ENCODE measurements around the gene PLA2G2F. TPM values are rescaled to one million over a fixed set of nuclear protein-coding genes. Genes with fewer than 3 reads are reported as not detected.

The PLA2G2F gene
- total and polyA plus RNA-seq, 3 donors from 2014 or later = not detected

DNA sequence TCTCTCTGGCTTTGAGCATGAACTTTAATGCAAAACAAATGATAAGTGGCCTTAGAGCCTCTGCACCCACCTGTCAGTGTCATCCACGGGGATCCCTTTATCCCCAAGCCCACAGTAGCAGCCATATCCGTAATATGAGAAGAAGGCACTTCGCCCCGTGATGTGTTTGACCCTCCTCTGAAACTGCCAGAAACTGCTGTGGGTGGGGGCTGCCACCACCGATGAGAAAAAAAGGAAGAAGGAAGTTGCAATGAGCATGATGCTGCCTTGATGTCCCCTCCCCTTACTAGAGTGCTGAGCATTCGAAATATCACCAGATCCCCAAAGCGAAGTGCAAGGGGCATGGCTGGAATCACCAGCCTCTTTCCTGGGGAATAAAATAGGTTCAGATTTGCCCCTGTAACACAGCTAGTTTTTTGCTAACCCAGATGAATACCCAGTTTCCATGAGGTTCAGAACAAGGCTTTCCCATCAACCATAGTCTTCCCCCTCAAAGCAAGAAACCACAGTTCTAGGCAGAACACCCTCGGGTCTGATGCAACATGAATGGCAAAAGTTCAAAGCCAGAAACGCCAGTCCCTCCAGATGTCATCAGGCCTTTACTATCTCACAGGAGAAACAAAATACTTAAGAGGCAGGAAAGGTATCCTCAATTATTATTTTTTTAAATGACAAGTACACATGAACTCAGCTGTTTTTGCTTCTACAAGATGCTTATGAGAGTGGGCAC is 36.0 kb downstream of the PLA2G2F start:
- TF ChIP-seq CTCF (IDR thresholded peaks at IDR 0.05) (no peak), POLR2A (IDR thresholded peaks at IDR 0.05) (no peak)
- no peak overlapping the region for H3K27ac ChIP-seq
- H3K36me3 ChIP-seq (ENCODE audit: low read depth, missing control alignments) = no peaks in the 10 kb centered on the region
- H3K27me3 ChIP-seq = no peaks in the 10 kb centered on the region
- DNase-seq = no peak
- WGBS, 2 donors = 66 to 73% methylated on average over 9 of the region's 9 CpGs
- no peak overlapping the region for H3K4me3 ChIP-seq
- intact Hi-C loops (cut with DNase I; ENCODE audit: low total_unique reads) = no loop called here
- no peaks in the 10 kb centered on the region for H3K4me1 ChIP-seq
- no peaks in the 10 kb centered on the region for H3K9me3 ChIP-seq

GRCh38 chr1:20178634-20179370 is 39.7 kb downstream of the PLA2G2F start:
- intact Hi-C loops (cut with DNase I; ENCODE audit: low total_unique reads) = no loop called here
- 71% methylated on average over 13 of the region's 13 CpGs for WGBS, 2 donors
- H3K9me3 ChIP-seq = no peaks in the 10 kb centered on the region
- TF ChIP-seq CTCF (IDR thresholded peaks at IDR 0.05) (no peak), POLR2A (IDR thresholded peaks at IDR 0.05) (no peak)
- DNase-seq = peak; percentile 49
- no peaks in the 10 kb centered on the region for H3K36me3 ChIP-seq (ENCODE audit: low read depth, missing control alignments)
- H3K4me3 ChIP-seq = no peak overlapping the region
- peak overlapping the region in 1 of 2 donors; percentile 43 for H3K27ac ChIP-seq
- H3K27me3 ChIP-seq = no peaks in the 10 kb centered on the region
- no peaks in the 10 kb centered on the region for H3K4me1 ChIP-seq

GRCh38 chr1:20179371-20180128 is 40.4 kb downstream of the PLA2G2F start:
- Histone ChIP-seq H3K4me1 (no peaks in the 10 kb centered on the region), H3K27ac (no peak overlapping the region), H3K36me3 (ENCODE audit: low read depth, missing control alignments) (no peaks in the 10 kb centered on the region), H3K4me3 (no peak overlapping the region), H3K27me3 (no peaks in the 10 kb centered on the region), H3K9me3 (no peaks in the 10 kb centered on the region)
- TF ChIP-seq POLR2A (IDR thresholded peaks at IDR 0.05) (no peak), CTCF (IDR thresholded peaks at IDR 0.05) (no peak)
- WGBS, 2 donors = 95% methylated on average over 2 of the region's 2 CpGs
- intact Hi-C loops (cut with DNase I; ENCODE audit: low total_unique reads) = no loop called here
- DNase-seq = no peak

GRCh38 chr1:20180129-20180843 is 41.2 kb downstream of the PLA2G2F start:
- WGBS, 2 donors = 72 to 82% methylated on average over 6 of the region's 6 CpGs
- no peak for DNase-seq
- Histone ChIP-seq H3K36me3 (ENCODE audit: low read depth, missing control alignments) (no peaks in the 10 kb centered on the region), H3K4me3 (no peak overlapping the region), H3K4me1 (no peaks in the 10 kb centered on the region), H3K9me3 (no peaks in the 10 kb centered on the region), H3K27me3 (no peaks in the 10 kb centered on the region), H3K27ac (no peak overlapping the region)
- intact Hi-C loops (cut with DNase I; ENCODE audit: low total_unique reads) = no loop called here
- TF ChIP-seq CTCF (IDR thresholded peaks at IDR 0.05) (no peak), POLR2A (IDR thresholded peaks at IDR 0.05) (no peak)

Data from testis (tissue), 3 donors.